ENCODE measurements around the gene BROX.
"Not testable (repeated sequence)": the region's sequence is repeated elsewhere in the genome, so short reads cannot be mapped to it uniquely, and the experiment has no call there.

Gene BROX

GRCh38 chr1:222732216-222733159, 20.1 kb downstream of the BROX start:
- DNase-seq = no peak

- DNase-seq = no peak
Observed at GRCh38 chr1:222734740-222735139, 22.4 kb downstream of the BROX start.

GRCh38 chr1:222736470-222736869, 24.1 kb downstream of the BROX start:
- DNase-seq = no peak

- DNase-seq = no peak
Observed at GRCh38 chr1:222736972-222737371, 24.6 kb downstream of the BROX start, which contains the start of gene FAM177B. TSS of gene FAM177B (plus strand) at chr1:222737202. CDS start at chr1:222746546, 9,344 bp downstream.

GRCh38 chr1:222739465-222739864, 27.1 kb downstream of the BROX start:
- DNase-seq = no peak

- DNase-seq = no peak
Observed at GRCh38 chr1:222739929-222740328, 27.6 kb downstream of the BROX start.

- DNase-seq = not testable (repeated sequence)
Observed at GRCh38 chr1:222741630-222742457, 29.5 kb downstream of the BROX start.

GRCh38 chr1:222749927-222750326, 37.6 kb downstream of the BROX start:
- DNase-seq = no peak

GRCh38 chr1:222750651-222751050, 38.3 kb downstream of the BROX start:
- DNase-seq = no peak

GRCh38 chr1:222751255-222751654, 38.9 kb downstream of the BROX start:
- DNase-seq = no peak

GRCh38 chr1:222754366-222755139, 42.2 kb downstream of the BROX start:
- no peak for DNase-seq

- DNase-seq = no peak
Observed at GRCh38 chr1:222757646-222758268, 45.4 kb downstream of the BROX start.

GRCh38 chr1:222759451-222760035, 47.2 kb downstream of the BROX start:
- no peak for DNase-seq

- no peak for DNase-seq
Observed at GRCh38 chr1:222761083-222761482, 48.7 kb downstream of the BROX start.

GRCh38 chr1:222762178-222762577, 49.8 kb downstream of the BROX start:
- not testable (repeated sequence) for DNase-seq

GRCh38 chr1:222767152-222767571, 54.8 kb downstream of the BROX start:
- no peak for DNase-seq

GRCh38 chr1:222768592-222768991, 56.2 kb downstream of the BROX start:
- no peak for DNase-seq

GRCh38 chr1:222769181-222769580, 56.8 kb downstream of the BROX start:
- DNase-seq = no peak

GRCh38 chr1:222769971-222770620, 57.7 kb downstream of the BROX start:
- no peak for DNase-seq

GRCh38 chr1:222772996-222773379, 60.6 kb downstream of the BROX start:
- no peak for DNase-seq

GRCh38 chr1:222777463-222777862, 65.1 kb downstream of the BROX start:
- no peak for DNase-seq

All from activated CD4-positive, alpha-beta T cell treated with anti-CD3 and anti-CD28 coated beads, Interleukin-2, amount 50 U/mL, for 48 hours (primary cell).